Ectodermal cell (in vitro differentiated cells): ENCODE results near the gene TMC1.

ENCODE experiments used
- H3K27ac ChIP-seq: 2 replicates; pipeline ENCODE4 v1.7.0; 2013; ENCODE audit warnings: mild to moderate bottlenecking, low read depth, low read length; ENCODE audit not compliant: insufficient read depth, poor library complexity, severe bottlenecking
- H3K27me3 ChIP-seq: 2 replicates; pipeline ENCODE4 v1.7.0; 2013; ENCODE audit warnings: mild to moderate bottlenecking, low read length; ENCODE audit not compliant: insufficient read depth, control insufficient read depth, poor library complexity, severe bottlenecking
- H3K36me3 ChIP-seq: one replicate; pipeline ENCODE4 v1.7.0; 2013; ENCODE audit warnings: low read length; ENCODE audit not compliant: control insufficient read depth, insufficient read depth
- H3K4me1 ChIP-seq: one replicate; pipeline ENCODE4 v1.7.0; 2013; ENCODE audit warnings: low read length; ENCODE audit not compliant: control insufficient read depth, insufficient read depth
- H3K4me3 ChIP-seq: 2 replicates; pipeline ENCODE4 v1.7.0; 2013; ENCODE audit warnings: low read depth, low read length, control low read depth; ENCODE audit not compliant: insufficient read depth
- H3K9me3 ChIP-seq: 2 replicates; pipeline ENCODE4 v1.7.0; 2013; ENCODE audit warnings: mild to moderate bottlenecking, low read length, moderate library complexity; ENCODE audit not compliant: control insufficient read depth
- WGBS, 2 experiments: methylation state at CpG; one replicate each; pipeline ENCODE4 v1.1.7; 2013; ENCODE audit warnings: missing lambda C conversion rate in 2 of 2; 5-methylcytosine and 5-hydroxymethylcytosine counted together

Gene TMC1

GRCh38 chr9:72583370-72583769 lies 62.0 kb downstream of the TMC1 start:
- no peak overlapping the region for H3K4me3 ChIP-seq
- H3K27ac ChIP-seq = no peak overlapping the region
- H3K9me3 ChIP-seq = no peaks in the 10 kb centered on the region
- H3K4me1 ChIP-seq = no peaks in the 10 kb centered on the region
- H3K27me3 ChIP-seq = no peaks in the 10 kb centered on the region
- H3K36me3 ChIP-seq = no peaks in the 10 kb centered on the region

GRCh38 chr9:72586388-72587130 lies 65.2 kb downstream of the TMC1 start:
- 94 to 96% methylated on average over 5 of the region's 5 CpGs for WGBS, 2 experiments
- no peaks in the 10 kb centered on the region for H3K9me3 ChIP-seq
- no peaks in the 10 kb centered on the region for H3K36me3 ChIP-seq
- no peak overlapping the region for H3K4me3 ChIP-seq
- no peak overlapping the region for H3K27ac ChIP-seq
- no peaks in the 10 kb centered on the region for H3K27me3 ChIP-seq
- no peaks in the 10 kb centered on the region for H3K4me1 ChIP-seq

GRCh38 chr9:72588336-72588735 lies 66.9 kb downstream of the TMC1 start:
- Histone ChIP-seq H3K27ac (no peak overlapping the region), H3K27me3 (no peaks in the 10 kb centered on the region), H3K9me3 (no peaks in the 10 kb centered on the region), H3K4me1 (no peaks in the 10 kb centered on the region), H3K36me3 (no peaks in the 10 kb centered on the region), H3K4me3 (no peak overlapping the region)

GRCh38 chr9:72589667-72590521 lies 68.5 kb downstream of the TMC1 start:
- H3K4me1 ChIP-seq = no peaks in the 10 kb centered on the region
- H3K36me3 ChIP-seq = no peaks in the 10 kb centered on the region
- no peak overlapping the region for H3K27ac ChIP-seq
- H3K4me3 ChIP-seq = no peak overlapping the region
- H3K9me3 ChIP-seq = no peaks in the 10 kb centered on the region
- WGBS, 2 experiments = 80 to 90% methylated on average over 2 of the region's 2 CpGs
- H3K27me3 ChIP-seq = no peaks in the 10 kb centered on the region

DNA sequence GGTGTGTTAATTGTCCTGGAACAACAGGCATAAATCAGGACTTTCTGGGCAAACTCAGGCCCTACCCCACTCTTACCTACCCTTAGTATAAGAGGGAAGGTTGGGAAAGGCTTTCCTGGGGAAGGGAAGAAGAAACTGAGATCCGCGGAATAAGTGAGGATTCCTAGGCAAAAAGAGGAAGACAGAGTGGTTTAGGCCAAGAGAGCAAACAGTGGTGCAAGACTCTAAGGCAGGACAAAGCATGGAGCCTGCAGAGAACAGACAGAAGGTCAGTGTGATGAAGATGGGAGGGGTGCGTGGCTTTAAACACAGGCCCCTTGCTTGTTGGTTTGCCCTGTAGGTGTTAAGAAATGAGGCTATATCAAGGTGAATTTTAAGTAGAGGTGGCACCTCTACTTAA lies 69.4 kb downstream of the TMC1 start:
- WGBS, 2 experiments = 89 to 92% methylated on average over 3 of the region's 3 CpGs
- Histone ChIP-seq H3K4me3 (no peak overlapping the region), H3K4me1 (no peaks in the 10 kb centered on the region), H3K36me3 (no peaks in the 10 kb centered on the region), H3K27ac (no peak overlapping the region), H3K27me3 (no peaks in the 10 kb centered on the region), H3K9me3 (no peaks in the 10 kb centered on the region)

- 64 to 65% methylated on average over 5 of the region's 5 CpGs for WGBS, 2 experiments
- Histone ChIP-seq H3K27ac (no peak overlapping the region), H3K36me3 (no peaks in the 10 kb centered on the region), H3K4me1 (no peaks in the 10 kb centered on the region), H3K9me3 (no peaks in the 10 kb centered on the region), H3K4me3 (no peak overlapping the region), H3K27me3 (no peaks in the 10 kb centered on the region)
Observed at GRCh38 chr9:72592502-72593403, 71.3 kb downstream of the TMC1 start.

DNA sequence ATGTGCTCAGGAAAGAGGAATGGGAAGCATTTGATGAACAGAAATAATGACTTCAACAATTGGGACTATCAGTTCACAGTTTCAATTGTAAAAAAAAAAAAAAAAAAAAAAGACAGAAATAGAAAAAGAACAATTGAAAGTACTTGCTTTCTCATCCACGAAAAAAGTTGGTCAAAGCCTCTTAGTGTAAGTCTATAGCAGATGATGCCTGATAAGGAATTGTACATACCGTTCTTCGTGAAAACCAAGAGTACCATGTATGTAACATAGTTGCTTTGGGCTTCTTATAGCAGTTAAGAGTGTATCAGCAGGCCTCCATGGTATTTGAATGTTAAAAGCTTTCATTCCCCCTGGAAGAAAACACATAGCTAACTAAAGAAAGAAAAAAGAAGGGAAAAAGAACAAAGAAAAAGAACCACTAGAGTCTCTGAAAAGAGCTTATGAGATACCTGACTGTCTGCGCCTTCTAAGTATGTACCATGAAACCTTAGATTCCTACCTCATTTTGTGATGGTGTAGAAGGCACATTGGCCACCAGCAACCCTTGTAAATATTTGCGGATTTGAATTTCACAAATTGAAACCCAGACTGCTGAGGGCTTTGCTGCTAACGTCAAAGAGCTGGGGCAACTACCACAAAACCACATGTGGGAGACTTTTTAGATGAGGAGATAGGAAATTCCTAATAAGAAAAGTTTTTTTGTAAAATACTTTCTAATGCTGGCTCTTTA lies 75.2 kb downstream of the TMC1 start:
- Histone ChIP-seq H3K4me1 (no peaks in the 10 kb centered on the region), H3K9me3 (no peaks in the 10 kb centered on the region), H3K27ac (no peak overlapping the region), H3K27me3 (no peaks in the 10 kb centered on the region), H3K36me3 (no peaks in the 10 kb centered on the region), H3K4me3 (no peak overlapping the region)
- WGBS, 2 experiments = 84 to 87% methylated on average over 6 of the region's 6 CpGs

DNA sequence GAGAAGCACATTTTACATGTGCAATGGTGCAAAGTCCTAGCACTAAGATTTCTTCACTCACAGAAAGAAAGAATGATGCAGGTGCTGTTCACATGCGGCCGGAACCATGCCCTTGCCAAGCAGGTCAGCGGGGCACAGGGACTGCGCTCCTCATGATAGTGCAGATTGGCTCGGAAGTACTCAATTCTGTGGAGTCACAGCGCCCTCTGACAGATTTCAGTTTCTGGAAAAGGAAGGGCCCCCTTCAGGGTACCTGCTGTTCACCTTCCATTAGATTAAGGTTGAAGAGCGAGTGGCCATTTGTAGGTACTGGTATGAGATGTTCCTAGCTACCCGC lies 75.7 kb downstream of the TMC1 start:
- no peak overlapping the region for H3K4me3 ChIP-seq
- no peaks in the 10 kb centered on the region for H3K36me3 ChIP-seq
- WGBS, 2 experiments = 94 to 96% methylated on average over 8 of the region's 8 CpGs
- H3K4me1 ChIP-seq = no peaks in the 10 kb centered on the region
- H3K27me3 ChIP-seq = no peaks in the 10 kb centered on the region
- H3K9me3 ChIP-seq = no peaks in the 10 kb centered on the region
- no peak overlapping the region for H3K27ac ChIP-seq

- H3K9me3 ChIP-seq = no peaks in the 10 kb centered on the region
- H3K27me3 ChIP-seq = no peaks in the 10 kb centered on the region
- no peak overlapping the region for H3K27ac ChIP-seq
- no peaks in the 10 kb centered on the region for H3K4me1 ChIP-seq
- no peak overlapping the region for H3K4me3 ChIP-seq
- H3K36me3 ChIP-seq = no peaks in the 10 kb centered on the region
- 93 to 96% methylated on average over 3 of the region's 3 CpGs for WGBS, 2 experiments
Observed at GRCh38 chr9:72597601-72598000, 76.2 kb downstream of the TMC1 start.
